ENCODE results near the gene CCDC121.

DNA sequence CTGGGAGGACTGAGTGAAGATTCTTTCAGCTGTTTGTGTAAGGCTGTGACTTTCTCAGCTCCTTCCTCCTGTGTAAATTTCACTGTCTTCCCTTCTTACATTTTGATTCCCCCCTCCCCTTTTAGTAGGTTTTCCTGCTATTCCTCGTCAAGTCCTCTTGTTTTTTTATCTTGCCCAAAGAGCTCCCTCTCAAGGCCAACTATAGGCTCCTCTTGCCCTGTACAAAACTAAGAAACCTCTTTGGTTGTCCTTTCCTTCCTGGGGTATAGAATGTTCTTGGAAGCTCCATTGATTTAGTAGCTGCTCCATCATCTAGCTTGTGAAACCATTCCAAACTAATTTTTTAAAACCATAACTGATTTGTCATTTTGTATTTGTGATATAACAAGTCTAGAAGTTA lies 7.3 kb downstream of the CCDC121 start:
- TF ChIP-seq SP1 (IDR thresholded peaks at IDR 0.05) (no peak), ELF4 (IDR thresholded peaks at IDR 0.05) (no peak), SUZ12 (IDR thresholded peaks at IDR 0.05) (no peak), FOXM1 (IDR thresholded peaks at IDR 0.05; ENCODE audit: borderline replicate concordance) (no peak), CTBP1 (IDR thresholded peaks at IDR 0.05; ENCODE audit: borderline replicate concordance) (no peak)
- TF ChIP-seq, protein P1, sequence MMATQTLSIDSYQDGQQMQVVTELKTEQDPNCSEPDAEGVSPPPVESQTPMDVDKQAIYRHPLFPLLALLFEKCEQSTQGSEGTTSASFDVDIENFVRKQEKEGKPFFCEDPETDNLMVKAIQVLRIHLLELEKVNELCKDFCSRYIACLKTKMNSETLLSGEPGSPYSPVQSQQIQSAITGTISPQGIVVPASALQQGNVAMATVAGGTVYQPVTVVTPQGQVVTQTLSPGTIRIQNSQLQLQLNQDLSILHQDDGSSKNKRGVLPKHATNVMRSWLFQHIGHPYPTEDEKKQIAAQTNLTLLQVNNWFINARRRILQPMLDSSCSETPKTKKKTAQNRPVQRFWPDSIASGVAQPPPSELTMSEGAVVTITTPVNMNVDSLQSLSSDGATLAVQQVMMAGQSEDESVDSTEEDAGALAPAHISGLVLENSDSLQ (IDR thresholded peaks at IDR 0.05) = no peak

Measured in HEK293T (cell line).